Karpas-422 (cell line): ENCODE results near the gene CPXM1. TPM values are rescaled to one million over a fixed set of nuclear protein-coding genes. Genes with fewer than 3 reads are reported as not detected.

Experiments used
- DNase-seq: peaks from one replicate; pipeline ENCODE4 v3.0.0-alpha.2; 2015
- H2AFZ ChIP-seq: fragments of 200-600 bp; sonication (generic); 2 replicates; pipeline ENCODE4 v1.6.1; 2014; ENCODE audit warnings: antibody characterized with exemption, low read length, mixed read lengths
- H3K27ac ChIP-seq: fragments of 200-600 bp; sonication (generic); 2 replicates; pipeline ENCODE4 v1.5.1; 2014; ENCODE audit warnings: mild to moderate bottlenecking, low read length, moderate library complexity
- H3K27me3 ChIP-seq: fragments of 200-600 bp; sonication (generic); 2 replicates; pipeline ENCODE4 v1.6.1; 2014; ENCODE audit warnings: low read length, mixed read lengths
- H3K36me3 ChIP-seq: fragments of 200-600 bp; sonication (generic); 2 replicates; pipeline ENCODE4 v1.6.1; 2014; ENCODE audit warnings: low read length, mixed read lengths; ENCODE audit not compliant: insufficient read depth
- H3K4me1 ChIP-seq: fragments of 200-600 bp; sonication (generic); 2 replicates; pipeline ENCODE4 v1.6.1; 2014; ENCODE audit warnings: mild to moderate bottlenecking, low read length, mixed read lengths
- H3K4me2 ChIP-seq: fragments of 200-600 bp; sonication (generic); 2 replicates; pipeline ENCODE4 v1.6.1; 2014; ENCODE audit warnings: low read length, low read depth, mild to moderate bottlenecking; ENCODE audit not compliant: poor library complexity, severe bottlenecking
- H3K4me3 ChIP-seq: fragments of 200-600 bp; sonication (generic); 2 replicates; pipeline ENCODE4 v1.5.1; 2014; ENCODE audit warnings: mild to moderate bottlenecking, antibody characterized with exemption, low read length, mixed read lengths
- H3K79me2 ChIP-seq: fragments of 200-600 bp; sonication (generic); 2 replicates; pipeline ENCODE4 v1.6.1; 2014; ENCODE audit warnings: mild to moderate bottlenecking, low read length, mixed read lengths
- H3K9ac ChIP-seq: fragments of 200-600 bp; sonication (generic); 2 replicates; pipeline ENCODE4 v1.6.0; 2014; ENCODE audit warnings: low read length
- H3K9me2 ChIP-seq: fragments of 200-600 bp; sonication (generic), shearing (Covaris generic); replicated peaks from 2 replicates; pipeline ENCODE4 v1.6.0; 2014; ENCODE audit warnings: mild to moderate bottlenecking, low read length, moderate library complexity; ENCODE audit not compliant: insufficient read depth
- H3K9me3 ChIP-seq: fragments of 300-700, 200-600 bp; sonication (generic); 2 replicates; pipeline ENCODE4 v1.6.1; 2014; ENCODE audit warnings: low read length, mixed read lengths
- H4K20me1 ChIP-seq: fragments of 200-600 bp; sonication (generic); 2 replicates; pipeline ENCODE4 v1.6.1; 2014; ENCODE audit warnings: mild to moderate bottlenecking, antibody characterized with exemption, low read length, low read depth; ENCODE audit not compliant: insufficient read depth
- total RNA-seq: library from RNA; depleted of rRNA; stranded (reverse); fragments of >200 nt; shearing (Covaris generic); gene quantifications from 2 replicates; pipeline ENCODE4 v1.2.3, GENCODE V29; 2014; ENCODE audit warnings: low replicate concordance

The CPXM1 gene
- total RNA-seq, 1 experiment from 2014 or later = not detected

DNA sequence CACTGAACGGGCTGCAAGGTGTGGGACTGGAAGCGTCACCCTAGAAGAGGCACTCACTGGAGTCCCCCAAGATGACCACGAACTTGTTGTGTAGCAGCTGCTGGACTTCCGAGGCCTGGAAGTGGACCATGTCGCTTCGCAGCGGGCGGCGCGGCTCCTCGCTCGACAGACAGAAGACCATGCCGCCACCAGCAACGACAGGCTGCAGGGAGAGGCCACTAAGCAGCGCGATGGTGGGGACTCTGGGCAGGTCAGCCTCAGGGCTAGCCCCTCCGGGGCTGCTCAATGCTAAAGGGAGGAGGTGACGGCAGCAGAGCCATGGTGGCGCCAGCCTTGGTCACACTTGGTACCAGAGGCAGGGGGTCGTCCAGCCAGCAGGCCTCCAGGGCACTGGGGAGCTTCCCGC, 39.3 kb upstream of the CPXM1 start:
- Histone ChIP-seq H3K27me3 (no peaks in the 10 kb centered on the region), H4K20me1 (no peaks in the 10 kb centered on the region), H3K27ac (no peak overlapping the region), H3K9me3 (no peaks in the 10 kb centered on the region), H3K79me2 (peaks cover 34% of the 10 kb centered on the region), H3K9ac (peak overlapping the region; percentile 71), H3K36me3 (no peaks in the 10 kb centered on the region), H3K4me2 (peak overlapping the region; percentile 85), H3K4me3 (peak overlapping the region; percentile 95), H2AFZ (no peak overlapping the region), H3K4me1 (peaks cover 43% of the 10 kb centered on the region), H3K9me2 (no peaks in the 10 kb centered on the region)
- DNase-seq = no peak

DNA sequence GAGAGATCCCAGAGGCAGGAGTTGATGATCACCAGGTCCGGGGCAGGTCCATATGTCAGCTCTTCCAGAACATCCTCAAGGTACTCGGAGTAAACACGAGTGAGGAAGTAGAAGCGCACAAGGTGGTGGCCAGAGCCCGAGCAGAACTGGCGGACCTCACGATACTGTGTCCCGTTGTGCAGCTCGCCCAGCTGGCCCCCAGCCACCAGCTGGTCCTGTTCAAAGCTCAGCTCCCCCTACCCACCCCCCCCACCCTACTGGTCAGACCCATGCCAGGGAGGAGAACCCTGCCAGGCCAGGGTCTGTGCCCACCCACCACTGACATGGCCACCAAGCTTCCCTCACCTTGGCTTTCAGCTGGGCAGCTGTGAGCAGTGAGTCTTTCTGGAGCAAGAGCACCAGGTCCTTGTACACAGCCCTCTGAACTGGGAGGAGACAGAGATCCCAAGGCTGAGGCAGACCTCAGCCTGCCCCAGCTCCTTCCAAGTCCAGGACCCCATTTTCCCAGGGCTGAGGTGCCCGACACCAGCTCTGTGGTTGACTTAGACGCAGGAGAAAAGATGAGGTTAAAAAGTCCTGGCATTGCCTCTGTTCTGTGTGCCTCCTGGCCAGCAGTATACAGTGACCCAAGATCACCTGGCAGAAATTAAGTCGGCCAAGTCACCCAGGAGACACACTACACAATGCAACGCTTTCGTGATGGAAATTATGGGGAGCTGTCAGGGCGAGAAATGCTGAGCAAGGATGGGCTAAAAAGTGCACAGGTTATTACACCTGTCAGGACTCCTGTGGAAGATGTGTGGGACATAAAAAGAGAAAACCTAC, 38.6 kb upstream of the CPXM1 start:
- H3K27me3 ChIP-seq = no peaks in the 10 kb centered on the region
- H3K4me1 ChIP-seq = peaks cover 43% of the 10 kb centered on the region
- peaks cover 29% of the 10 kb centered on the region for H3K79me2 ChIP-seq
- H2AFZ ChIP-seq = no peak overlapping the region
- DNase-seq = no peak
- peak overlapping the region; percentile 22; the same call in 1 of the 2 replicates for H3K4me3 ChIP-seq
- no peaks in the 10 kb centered on the region for H3K9me3 ChIP-seq
- no peaks in the 10 kb centered on the region for H3K36me3 ChIP-seq
- H4K20me1 ChIP-seq = no peaks in the 10 kb centered on the region
- H3K9ac ChIP-seq = peak overlapping the region; percentile 28; the same call in 1 of the 2 replicates
- no peaks in the 10 kb centered on the region for H3K9me2 ChIP-seq
- peak overlapping the region; percentile 85 for H3K4me2 ChIP-seq
- H3K27ac ChIP-seq = no peak overlapping the region

DNA sequence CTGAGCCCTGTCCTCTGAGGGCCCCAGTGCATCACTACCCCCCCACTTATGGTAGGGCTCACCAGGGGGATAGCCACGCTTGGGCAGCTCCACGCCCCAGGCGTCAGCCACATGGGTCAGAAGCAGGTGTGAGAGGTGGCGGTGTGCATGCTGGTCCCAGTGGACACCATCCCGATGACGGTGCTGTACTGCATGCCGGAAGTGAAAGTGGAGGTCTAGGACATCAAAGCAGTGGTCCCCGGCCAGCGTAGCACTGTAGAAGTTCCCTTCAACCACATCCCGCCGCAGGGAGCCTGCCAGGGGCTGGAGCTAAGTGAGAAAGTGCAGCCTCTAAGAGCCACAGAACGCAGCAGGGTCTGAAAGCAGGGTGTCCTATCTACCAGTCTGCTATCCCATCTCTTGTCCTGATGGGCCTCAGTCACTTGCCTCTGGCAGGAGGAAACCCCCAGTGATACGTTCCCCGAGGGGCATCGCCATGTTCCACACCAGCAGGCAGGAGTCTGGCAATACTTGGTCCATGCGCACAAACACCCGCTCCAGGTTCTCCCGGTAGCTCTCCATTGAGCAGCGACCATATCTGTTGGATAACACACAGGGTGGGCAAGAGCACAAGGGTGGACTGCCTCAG, 37.9 kb upstream of the CPXM1 start:
- peak overlapping the region; percentile 51 for H3K4me2 ChIP-seq
- peaks cover 21% of the 10 kb centered on the region for H3K79me2 ChIP-seq
- no peaks in the 10 kb centered on the region for H4K20me1 ChIP-seq
- peak overlapping the region; percentile 22; the same call in 1 of the 2 replicates for H3K4me3 ChIP-seq
- peaks cover 46% of the 10 kb centered on the region for H3K4me1 ChIP-seq
- no peaks in the 10 kb centered on the region for H3K27me3 ChIP-seq
- peak overlapping the region; percentile 28 for H3K9ac ChIP-seq
- DNase-seq = peak; percentile 82
- no peaks in the 10 kb centered on the region for H3K9me2 ChIP-seq
- no peaks in the 10 kb centered on the region for H3K9me3 ChIP-seq
- no peaks in the 10 kb centered on the region for H3K36me3 ChIP-seq
- H3K27ac ChIP-seq = no peak overlapping the region; the same call in 1 of the 2 replicates
- H2AFZ ChIP-seq = peak overlapping the region; percentile 17; the same call in 1 of the 2 replicates

DNA sequence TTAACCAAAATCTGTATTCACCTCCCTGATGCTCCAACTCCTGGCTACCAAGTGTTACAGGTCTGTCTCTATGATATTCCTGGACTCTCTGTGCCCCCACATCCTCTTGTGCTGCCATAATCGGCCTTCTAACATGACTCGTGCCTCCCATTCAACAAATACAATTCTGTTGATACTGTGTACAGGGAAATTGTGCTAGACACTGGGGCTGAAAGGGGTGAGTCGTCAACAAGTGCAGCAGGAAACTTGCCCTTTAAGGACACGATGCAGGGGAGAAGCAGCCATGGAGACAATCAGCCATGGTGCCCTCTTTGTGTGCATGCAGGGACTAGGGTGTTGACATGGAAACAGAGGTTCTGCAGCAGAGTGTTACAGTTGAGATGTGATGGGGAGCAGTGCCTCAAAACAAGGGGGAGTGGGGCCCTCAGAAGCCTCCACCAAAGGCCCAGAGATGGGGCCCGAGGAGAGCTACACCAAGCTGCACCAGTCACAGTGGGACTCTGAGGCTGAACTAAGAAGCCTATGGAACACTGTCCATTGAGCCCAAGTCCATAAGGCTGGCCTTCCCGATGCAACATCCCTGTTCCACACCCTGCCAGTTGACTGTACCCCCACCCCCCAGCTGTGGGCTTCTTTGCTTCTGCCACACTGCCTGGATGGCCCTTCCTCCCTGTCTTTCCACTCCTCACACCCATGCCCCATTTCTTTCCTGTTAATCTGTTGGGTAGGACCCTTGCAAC, 37.0 kb upstream of the CPXM1 start:
- Histone ChIP-seq H3K9ac (peak overlapping the region; percentile 28), H3K9me3 (no peaks in the 10 kb centered on the region), H3K27me3 (no peaks in the 10 kb centered on the region), H3K27ac (peak overlapping the region; percentile 21; the same call in 1 of the 2 replicates), H2AFZ (no peak overlapping the region), H3K4me2 (peak overlapping the region; percentile 51), H4K20me1 (no peaks in the 10 kb centered on the region), H3K9me2 (no peaks in the 10 kb centered on the region), H3K4me1 (peaks cover 46% of the 10 kb centered on the region), H3K79me2 (peaks cover 16% of the 10 kb centered on the region), H3K4me3 (peak overlapping the region; percentile 22; the same call in 1 of the 2 replicates), H3K36me3 (no peaks in the 10 kb centered on the region)
- DNase-seq = no peak

DNA sequence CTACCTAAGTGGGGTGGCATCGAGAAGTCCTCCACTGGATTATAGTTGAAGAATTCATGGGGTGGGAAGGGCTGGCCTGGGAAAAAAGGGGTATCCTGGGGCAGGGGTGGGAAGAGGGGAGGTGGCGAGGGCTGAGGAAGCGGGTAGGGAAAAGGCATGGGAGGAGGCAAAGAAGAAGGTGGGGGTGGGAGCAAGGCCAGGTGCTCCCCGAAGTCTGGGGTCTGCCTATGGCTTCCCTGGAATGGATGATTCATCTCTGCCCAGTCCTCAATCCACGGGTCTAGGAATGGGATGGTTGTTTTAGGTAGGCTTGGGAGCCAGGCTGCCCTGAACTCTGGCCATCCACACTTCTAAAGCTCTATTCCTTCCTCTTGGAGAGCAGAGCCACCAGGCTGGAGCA, 35.6 kb upstream of the CPXM1 start:
- no peaks in the 10 kb centered on the region for H3K27me3 ChIP-seq
- H2AFZ ChIP-seq = no peak overlapping the region
- H3K4me3 ChIP-seq = no peak overlapping the region
- peaks cover 3% of the 10 kb centered on the region for H3K79me2 ChIP-seq
- H3K4me1 ChIP-seq = peaks cover 37% of the 10 kb centered on the region
- H4K20me1 ChIP-seq = no peaks in the 10 kb centered on the region
- H3K4me2 ChIP-seq = no peak overlapping the region
- no peaks in the 10 kb centered on the region for H3K9me3 ChIP-seq
- no peak overlapping the region for H3K9ac ChIP-seq
- no peak overlapping the region for H3K27ac ChIP-seq
- H3K36me3 ChIP-seq = no peaks in the 10 kb centered on the region
- H3K9me2 ChIP-seq = no peaks in the 10 kb centered on the region
- DNase-seq = no peak

DNA sequence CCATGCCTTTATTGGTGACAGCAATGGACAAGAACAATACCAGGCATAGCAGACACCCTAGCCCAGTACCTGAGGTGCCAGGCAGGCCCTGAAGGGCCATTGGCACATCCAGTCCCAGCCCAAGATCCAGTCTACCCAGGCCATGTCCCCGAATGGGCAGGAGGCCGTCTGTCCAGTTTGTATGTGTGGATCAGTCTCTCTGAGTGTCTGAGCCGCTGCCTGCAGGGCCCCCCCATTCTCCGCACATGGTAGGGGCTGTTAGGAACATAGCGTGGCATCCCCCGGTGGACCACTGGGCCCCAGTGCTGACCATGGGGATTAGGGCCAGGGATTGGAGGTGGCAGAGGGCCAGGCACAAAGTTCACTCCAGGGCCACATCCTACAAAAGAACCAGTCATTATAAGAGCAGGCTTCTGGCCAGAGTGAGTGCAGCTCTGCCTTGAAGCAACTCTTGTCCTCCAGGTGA, 34.9 kb upstream of the CPXM1 start:
- no peaks in the 10 kb centered on the region for H3K79me2 ChIP-seq
- H3K27ac ChIP-seq = no peak overlapping the region
- no peaks in the 10 kb centered on the region for H4K20me1 ChIP-seq
- H3K4me2 ChIP-seq = no peak overlapping the region
- H2AFZ ChIP-seq = no peak overlapping the region
- no peaks in the 10 kb centered on the region for H3K27me3 ChIP-seq
- no peak overlapping the region for H3K9ac ChIP-seq
- H3K9me3 ChIP-seq = no peaks in the 10 kb centered on the region
- no peaks in the 10 kb centered on the region for H3K36me3 ChIP-seq
- H3K4me3 ChIP-seq = no peak overlapping the region
- H3K4me1 ChIP-seq = peaks cover 37% of the 10 kb centered on the region
- DNase-seq = no peak
- no peaks in the 10 kb centered on the region for H3K9me2 ChIP-seq

DNA sequence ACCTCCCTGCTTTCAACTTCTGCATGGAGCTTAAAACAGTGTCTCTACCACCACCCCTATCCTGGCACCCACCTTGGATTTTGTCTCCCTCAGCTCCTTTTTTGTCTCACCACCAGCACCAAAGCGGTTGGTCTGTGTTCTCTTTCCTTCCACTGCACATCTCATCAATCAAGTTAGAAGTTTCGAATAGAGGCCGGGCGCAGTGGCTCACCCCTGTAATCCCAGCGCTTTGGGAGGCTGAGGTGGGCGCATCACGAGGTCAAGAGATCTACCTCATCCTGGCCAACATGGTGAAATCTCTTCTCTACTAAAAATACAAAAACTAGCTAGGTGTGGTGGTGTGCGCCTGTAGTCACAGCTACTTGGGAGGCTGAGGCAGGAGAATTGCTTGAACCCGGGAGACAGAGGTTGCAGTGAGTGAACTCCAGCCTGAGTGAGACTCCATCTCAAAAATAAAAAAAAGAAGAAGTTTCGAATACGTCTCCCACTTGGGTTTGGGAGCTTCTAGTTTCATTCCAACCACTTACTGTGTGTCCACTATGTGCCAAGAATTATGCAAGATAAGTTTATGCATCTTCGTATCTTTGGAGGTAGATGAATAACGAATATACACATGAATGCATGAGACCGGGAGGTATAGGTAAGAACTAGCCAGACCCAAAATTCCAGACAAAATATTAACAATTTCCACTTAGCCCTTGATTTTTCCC, 34.1 kb upstream of the CPXM1 start:
- Histone ChIP-seq H3K4me2 (no peak overlapping the region), H3K4me3 (no peak overlapping the region), H3K27me3 (no peaks in the 10 kb centered on the region), H3K4me1 (peaks cover 29% of the 10 kb centered on the region), H3K9me3 (no peaks in the 10 kb centered on the region), H3K27ac (no peak overlapping the region), H4K20me1 (no peaks in the 10 kb centered on the region), H2AFZ (no peak overlapping the region), H3K9me2 (no peaks in the 10 kb centered on the region), H3K9ac (no peak overlapping the region), H3K36me3 (no peaks in the 10 kb centered on the region), H3K79me2 (no peaks in the 10 kb centered on the region)
- DNase-seq = no peak
